Esophagus muscularis mucosa (tissue), 4 donors: ENCODE measurements around the gene LMBRD1.

Experiments
- CTCF ChIP-seq, 3 experiments: fragments of 200-600 bp in 2 of 3; fragments of 450-650 bp in 1 of 3; sonication (generic) in 2 of 3; IDR thresholded peaks; one replicate each; pipeline ENCODE4 v1.5.1; 2017 to 2019; ENCODE audit warnings: antibody characterized with exemption in 3 of 3, mild to moderate bottlenecking in 2 of 3, moderate library complexity in 1 of 3
- EP300 ChIP-seq: sonication (generic); formaldehyde crosslinking; IDR thresholded peaks from one replicate; pipeline ENCODE4 v1.6.1; 2017; ENCODE audit warnings: antibody characterized with exemption
- POLR2A ChIP-seq: fragments of 450-650 bp; IDR thresholded peaks from one replicate; pipeline ENCODE4 v1.6.1; 2017; ENCODE audit warnings: antibody characterized with exemption, moderate library complexity, mild to moderate bottlenecking, low read depth
- POLR2AphosphoS5 ChIP-seq, 2 donors: sonication (generic); formaldehyde crosslinking; IDR thresholded peaks; one replicate each; pipeline ENCODE4 v1.6.1; 2017; ENCODE audit warnings: antibody characterized with exemption in 2 of 2

DNA sequence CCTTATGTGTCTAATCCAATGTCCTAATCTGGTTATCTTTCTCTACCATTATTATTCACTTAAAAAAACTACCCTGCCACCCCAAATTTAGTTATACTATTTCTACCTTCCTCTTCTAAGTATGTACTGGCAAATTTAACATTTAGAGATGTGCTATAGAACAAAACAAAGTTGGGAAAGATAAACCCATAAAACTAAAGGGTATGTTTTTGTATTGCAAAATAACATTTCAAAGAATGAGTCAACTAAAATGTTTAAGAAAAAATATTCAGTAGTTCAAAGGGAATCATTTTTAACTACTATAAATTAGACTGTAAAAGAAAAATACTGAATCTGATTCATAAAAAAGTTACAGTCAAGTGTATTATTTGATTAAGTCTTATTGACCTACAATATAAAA lies 103.0 kb downstream of the LMBRD1 start:
- TF ChIP-seq CTCF (IDR thresholded peaks at IDR 0.05), result no peak
- TF ChIP-seq POLR2AphosphoS5 (IDR thresholded peaks at IDR 0.05), result no peak
- TF ChIP-seq EP300, result no peak
- TF ChIP-seq POLR2A, result no peak
